Stimulated activated CD4-positive, alpha-beta T cell treated with anti-CD3 and anti-CD28 coated beads, Interleukin-4, amount 100 ng/mL, for 24 hours (primary cell): ENCODE data around the gene ZNF778.

Source experiments
- DNase-seq: peaks from one replicate; pipeline ENCODE4 v3.0.0-alpha.2; 2020

The ZNF778 gene

DNA sequence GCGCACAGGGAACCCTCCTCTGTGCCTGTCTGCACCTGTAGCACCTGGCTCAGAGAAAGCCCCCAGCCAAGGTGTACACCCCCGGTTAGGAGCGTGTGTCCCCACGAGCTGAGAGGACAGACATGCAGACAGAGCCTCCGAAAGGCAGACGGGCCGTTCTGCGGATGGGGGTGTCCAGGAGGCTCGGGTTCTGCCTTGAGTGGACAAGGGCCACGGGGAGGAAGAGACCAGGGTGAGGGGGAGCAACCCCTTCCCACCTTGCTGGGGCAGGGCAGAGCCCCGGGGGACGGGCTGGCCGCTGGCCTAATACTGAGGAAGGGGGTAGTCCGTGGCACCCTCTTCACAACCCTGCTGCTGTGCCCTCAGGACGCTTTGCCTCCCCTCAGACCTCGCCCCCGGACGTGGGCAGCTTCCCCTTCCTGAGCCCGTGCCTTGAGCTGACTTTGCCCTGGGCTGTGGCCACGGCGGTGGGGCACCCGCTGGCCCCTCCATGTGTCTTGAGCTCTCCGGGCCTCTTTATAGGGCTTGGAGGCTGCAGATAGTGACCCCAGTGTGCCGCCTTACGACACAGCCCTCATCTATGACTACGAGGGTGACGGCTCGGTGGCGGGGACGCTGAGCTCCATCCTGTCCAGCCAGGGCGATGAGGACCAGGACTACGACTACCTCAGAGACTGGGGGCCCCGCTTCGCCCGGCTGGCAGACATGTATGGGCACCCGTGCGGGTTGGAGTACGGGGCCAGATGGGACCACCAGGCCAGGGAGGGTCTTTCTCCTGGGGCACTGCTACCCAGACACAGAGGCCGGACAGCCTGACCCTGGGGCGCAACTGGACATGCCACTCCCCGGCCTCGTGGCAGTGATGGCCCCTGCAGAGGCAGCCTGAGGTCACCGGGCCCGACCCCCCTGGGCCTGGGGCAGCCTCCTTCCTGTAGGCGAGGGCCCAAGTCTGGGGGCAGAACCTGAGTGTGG, 22.9 kb upstream of the ZNF778 start:
- no peak for DNase-seq

DNA sequence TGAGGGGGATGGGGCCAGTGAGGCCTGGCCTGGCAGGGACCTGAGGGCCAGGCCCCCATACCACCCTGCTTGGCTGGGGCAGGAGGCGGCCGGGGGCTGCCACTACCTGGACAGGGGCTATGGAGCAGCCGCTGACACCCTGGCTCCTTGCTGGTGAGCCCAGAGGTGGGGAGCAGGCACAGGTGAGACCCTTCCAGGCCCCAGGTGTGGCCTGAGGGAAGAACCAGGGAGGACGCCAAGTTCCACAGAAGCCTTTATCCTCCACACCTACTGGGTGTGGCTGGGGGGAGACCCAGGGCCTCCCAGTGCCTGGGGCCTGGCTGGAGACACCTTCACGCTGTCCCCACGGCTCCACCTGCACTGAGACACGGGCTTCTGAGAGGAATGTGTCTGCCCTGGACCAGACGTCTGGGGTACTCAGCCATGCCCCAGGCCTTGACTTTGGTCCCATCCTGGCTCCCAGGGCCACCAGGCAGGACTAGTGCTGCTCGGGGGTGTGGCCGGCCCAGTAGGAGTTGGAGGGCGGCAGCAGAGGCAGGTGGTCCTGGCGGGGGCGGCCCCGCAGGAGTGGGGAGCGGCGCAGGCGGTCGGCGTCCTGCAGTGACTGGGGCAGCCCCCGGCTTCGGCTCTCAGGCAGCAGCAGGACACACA, 21.9 kb upstream of the ZNF778 start:
- no peak for DNase-seq

DNA sequence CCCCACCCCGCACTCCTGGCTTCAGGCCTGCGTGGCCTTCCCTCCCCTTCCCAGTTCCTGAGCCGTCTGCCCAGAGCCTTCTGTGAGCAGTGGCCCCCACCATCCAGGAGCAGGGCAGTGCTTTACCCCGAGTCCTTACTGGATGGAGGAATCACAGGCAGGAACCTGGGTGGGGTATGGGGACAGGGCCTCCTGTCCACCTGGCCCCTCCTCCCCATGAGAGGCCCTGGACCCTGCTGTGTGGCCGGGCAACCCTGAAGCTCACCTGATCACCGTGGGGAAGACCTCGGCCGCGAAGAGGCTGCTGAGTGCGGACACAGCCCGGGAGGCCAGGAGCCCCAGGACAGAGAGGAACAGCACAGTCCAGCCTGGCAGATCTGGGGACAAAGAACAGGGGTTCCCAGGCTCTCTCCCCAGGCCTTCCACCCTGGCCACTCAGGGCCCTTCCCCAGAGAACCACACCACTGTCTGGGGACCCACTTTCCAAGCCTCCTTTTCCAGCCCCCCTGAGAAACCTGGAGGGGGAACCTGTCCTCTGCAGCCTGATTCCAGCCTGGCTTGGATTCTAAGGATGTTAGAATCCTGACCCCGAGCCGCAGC, 20.4 kb upstream of the ZNF778 start:
- DNase-seq, result no peak

DNA sequence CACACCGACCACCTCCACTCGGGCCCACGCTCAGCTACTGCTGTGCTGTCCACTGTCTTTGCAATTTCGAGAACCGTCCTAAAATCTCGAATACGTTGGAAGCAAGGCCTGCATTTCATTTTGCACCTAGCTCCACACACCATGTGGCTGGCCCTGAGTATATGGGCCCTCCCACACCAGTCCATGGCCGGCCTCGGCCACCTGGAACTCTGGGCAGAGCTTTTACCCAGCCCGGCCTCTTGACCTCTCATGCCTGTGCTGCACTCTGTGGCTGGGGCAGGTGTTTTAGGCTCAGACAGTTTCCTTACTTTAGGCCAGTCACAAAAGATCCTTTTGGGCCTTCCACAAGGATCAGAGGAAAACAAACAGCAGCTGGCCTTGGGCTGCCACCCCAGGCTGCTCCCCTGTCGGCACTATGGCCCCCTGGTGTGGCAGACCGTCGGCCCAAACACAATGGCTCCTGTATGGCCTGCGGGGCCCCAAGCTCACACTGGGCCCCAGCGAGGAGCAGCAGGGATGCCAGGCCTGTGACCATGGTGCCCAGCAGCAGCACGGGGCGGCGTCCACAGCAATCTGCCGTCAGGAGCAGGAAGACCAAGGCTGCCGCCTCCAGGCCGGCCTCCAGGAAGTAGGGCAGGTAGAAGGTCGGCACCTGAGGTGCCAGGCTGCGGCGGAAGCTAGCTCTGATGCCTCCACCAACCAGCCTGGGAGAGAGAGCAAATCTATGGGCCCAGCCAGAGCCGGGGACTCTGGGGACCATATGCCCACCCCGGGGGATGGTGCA, 19.7 kb upstream of the ZNF778 start:
- no peak for DNase-seq

DNA sequence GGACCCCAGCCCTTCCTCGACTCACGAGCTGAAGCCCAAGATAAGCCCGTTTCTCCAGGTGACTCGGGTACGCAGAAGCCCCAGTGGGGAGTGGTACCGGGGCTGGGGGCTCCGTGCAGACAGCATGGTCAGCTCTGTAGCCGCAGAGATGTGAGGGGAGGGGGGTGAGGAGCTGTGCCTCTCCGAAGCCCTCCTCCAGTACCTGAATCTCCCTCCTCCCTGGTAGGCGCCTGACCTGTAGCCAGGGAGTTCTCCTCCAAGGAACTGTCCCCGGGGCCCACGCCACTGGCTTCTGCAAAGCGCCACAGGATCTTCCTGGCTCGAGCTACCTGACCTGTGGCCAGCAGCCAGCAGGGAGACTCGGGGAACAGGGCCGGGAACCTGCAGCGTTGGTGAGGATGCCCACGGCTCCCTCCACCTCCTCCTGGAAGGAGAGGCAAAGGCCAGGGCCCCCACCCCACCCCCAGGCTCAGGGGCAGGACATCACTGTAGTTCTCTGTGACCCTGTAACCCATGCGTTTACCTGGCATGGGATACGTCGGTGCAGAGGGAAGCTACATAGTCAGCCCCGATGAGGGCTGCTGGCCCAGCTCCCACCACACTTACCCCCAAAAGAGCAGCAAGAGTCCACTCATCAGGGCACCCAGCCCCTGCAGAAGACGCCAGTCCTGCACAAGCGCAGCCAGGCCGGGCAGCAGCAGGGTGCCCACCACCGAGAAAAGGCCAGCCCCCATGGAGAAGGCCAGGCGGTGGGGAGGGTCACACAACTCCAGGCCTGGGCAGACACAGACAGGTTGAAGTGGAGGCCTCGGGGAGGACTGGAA, 18.9 kb upstream of the ZNF778 start:
- no peak for DNase-seq

DNA sequence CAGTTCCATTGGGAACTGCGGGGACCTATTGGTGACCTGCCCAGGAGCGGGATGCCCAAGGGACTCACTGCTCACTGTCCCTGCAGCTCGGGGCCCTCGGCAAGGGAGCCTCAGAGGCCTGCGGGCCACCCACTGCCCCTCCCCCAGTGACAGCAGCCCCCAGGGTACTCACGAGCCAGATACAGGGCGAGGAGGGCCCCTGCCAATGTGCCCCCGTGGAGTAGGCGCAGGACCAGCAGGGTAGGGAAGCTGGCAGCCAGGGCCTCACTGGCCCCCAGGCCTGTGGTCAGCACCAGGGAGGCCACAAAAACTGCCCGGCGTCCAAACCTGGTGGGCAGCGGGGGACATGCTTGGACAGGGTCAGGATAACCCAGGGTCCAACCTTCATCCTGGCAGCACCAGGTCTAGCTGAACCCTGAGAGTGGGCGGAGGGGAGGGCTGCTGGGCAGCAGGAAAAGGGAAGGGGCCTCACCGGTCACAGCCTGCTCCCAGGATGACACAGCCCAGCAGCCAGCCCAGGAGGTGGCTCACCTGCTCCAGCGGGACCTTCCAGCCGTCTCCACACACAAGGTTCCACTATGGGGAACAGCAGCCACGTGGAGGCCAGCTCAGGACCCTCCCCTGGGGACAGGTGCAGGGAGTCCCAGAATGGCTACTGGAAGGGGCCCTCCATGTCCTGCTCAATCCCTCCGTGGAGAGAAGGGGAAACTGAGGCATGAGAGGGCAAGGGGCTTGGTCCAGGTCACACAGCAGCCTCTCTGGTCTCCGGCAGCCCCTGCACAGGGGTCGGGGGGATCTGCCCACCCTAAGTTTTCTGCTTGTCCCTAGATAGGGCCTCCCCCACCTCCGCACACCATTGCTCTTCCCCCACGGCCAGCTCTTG, 18.0 kb upstream of the ZNF778 start:
- DNase-seq, result no peak

DNA sequence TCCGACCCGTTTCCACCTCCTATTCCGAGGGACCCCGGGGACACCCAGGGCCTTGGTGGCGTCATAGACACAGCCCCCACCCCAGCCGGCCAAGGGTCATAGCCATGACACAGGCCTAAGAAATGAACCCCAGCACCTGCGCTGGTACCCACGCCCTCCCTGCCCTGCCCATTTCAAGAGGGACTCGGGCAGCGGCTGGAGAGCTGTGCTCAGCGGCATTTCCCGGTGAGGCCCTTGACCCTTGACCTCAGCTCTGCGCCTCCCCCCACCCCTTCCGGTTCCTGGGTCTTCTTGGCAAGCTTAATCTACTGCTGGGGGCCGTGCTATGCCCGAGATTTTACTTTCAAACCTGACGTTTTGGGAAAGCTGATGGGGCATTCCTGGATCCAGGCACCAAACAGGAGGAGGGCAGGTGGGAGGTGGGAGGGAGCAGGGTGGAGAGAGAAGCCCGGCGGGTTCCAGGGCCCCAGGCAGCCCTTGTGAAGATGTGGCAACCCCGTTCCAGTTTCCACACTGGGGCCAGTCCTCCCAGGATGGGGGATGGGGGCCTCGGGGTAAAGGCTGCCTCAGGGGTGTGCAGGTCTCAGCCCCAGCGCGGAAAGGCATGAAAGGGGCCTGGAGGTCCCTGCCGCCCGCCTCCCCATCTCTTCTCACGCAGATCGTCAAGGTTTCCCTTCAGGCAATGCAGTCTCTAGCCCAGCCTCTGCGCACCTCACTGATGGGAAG, 17.2 kb upstream of the ZNF778 start, which contains the start of gene SLC22A31:
SLC22A31 (minus strand) TSS at position 414 of the 726 bp plus-strand sequence; CDS start at position 378, 36 bp downstream.
- DNase-seq, result peak; percentile 37

DNA sequence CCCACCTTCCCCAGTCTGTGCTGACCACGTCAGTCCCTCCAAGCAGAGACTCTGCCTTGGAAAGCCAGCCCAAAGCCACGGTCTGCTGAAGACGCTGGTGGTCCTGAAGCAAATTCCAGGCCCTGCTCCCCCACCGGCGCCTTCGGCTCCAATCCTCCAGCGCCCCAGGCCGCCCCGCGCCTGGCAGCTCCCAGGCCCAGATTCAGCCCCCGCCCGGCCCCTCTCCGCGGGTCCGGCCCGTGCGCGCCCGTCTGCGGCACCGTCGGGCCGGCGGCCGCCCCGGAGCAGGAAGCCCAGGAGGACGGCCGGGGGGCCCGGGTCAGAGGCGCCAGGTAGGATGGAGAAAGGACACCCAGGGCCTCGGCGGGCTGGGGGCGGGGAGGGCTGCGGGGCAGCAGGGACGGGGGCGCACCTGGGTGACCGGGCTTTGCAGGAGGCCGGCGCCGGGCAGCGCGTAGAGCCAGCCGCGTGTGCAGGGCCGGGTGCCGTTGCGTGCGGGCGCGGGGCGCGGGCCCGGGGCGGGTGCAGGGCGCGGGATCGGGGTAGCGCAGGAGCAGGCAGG, 16.6 kb upstream of the ZNF778 start:
- DNase-seq, result no peak

DNA sequence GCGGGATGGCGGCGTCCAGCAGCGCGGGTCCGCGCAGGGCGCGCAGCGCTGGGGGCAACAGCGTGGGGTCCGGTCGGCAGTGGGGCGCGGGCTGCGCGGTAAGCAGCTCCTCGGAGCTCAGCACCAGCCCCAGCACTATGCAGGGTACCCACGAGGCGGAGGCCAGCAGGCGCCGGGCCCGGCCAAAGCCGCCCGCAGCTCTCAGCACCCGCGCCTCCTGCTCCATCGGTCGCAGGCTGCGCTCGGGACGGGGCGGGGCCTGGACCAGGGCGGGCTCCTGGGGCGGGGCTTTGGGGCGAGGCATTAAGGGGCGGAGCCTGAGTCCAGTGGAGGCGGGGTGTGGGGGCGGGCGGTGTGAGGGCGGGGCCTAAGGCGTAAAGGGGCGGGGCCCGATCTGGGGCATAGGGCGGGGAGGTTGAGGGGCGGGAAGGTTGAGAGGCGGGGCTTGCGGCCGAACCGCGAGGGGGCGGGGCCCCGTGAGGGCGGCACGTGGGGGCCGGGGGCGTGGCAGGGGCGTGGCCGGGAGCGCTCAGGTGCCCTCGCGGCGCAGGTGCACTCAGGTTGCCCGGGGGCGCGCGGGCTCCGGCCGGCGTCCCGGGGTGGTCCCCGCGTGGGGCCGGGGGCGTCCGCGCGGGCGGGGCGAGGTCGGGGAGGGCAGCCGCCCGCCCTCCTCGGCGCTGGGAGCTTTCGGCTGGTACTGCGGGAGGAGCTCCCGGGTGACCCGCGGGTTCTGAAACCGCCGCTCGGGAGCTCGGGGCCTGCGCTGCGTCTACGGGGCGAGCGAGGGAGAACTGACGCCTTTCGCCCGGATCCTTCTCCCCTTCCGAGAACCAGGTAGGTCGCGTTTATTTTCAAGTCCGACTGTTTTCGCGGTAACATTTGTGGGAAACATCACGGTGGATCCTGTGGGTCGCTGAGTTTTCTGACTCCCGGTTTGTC, 15.8 kb upstream of the ZNF778 start:
- peak; percentile 77 for DNase-seq

DNA sequence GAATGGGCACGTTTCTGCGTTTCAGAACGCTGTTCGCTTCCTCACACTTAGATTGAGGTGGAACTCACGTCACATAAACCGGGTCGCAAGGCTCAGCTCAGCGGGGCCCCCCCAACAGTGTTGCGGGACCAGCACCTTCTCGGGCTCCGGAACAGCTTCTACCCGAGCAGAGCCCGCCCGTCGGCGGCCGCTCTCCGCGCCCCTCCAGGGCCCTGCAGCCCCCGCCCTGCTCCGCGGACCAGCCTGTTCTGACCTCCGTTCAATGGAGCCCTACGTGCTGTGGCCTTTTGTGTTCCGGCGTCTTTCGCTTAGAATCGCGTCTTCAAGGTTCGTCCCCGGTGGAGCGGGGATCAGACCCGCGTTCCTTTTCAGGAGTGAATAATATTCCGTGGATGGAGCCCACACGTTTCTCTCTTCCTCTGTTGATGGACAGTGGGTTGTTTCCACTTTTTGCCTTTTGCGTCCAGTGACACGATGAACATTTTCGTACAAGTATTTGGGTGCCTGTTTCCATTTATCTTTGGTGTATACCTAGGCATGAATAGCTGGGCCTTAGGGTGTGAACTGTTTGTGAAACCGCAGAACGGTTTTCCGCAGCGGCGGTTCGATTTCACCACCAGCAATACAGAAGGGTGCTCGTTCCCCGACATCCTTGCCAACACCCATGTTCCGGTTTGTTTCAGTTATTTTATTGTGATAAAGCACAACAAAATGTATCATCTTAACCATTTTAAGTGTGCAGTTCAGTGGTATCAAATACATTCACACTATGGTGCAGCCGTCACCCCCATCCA, 14.9 kb upstream of the ZNF778 start:
- DNase-seq, result no peak

DNA sequence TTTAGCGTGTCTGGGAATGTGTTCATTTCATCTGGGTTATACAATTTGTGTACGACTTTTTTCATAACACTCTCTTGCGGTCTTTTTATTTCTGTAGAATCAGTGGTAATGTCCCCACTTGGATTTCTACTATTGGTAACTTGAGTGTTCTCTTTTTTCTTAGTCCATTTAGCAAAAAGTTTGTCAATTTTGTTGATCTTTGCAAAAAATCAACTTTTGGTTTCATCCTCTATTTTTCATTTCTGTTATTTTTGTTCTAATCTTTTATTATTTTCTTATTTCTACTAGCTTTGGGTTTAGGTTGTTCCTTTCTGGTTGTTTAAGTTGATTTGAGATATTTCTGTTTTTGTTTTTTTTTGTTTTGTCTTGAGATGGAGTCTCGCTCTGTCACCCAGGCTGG, 9.5 kb upstream of the ZNF778 start:
- DNase-seq, result no peak

DNA sequence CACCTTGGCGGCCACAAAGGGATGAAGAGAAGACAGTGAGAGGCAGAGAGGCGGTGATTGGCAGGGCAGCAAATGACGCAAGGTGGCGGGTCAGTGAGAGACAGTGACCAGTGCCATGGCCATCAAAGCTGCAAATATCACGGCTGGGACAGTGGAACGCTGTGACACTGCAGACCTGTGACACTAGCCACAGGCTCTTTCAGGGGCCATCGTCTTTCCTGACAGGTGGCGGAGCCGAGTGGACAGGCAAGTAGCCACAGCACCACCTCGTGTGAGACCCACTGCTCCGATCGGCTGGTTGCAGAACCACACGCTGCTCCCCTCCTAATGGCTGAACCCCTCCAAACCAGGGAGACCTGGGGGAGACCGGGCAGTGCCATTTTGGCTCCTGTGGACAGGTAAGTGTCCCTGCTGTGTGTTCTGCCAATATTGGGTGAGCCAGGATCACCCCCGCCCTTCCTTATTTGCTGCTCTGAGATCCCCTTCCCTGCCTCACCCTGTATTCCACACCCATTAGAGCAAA, 7.9 kb upstream of the ZNF778 start:
- DNase-seq, result no peak

DNA sequence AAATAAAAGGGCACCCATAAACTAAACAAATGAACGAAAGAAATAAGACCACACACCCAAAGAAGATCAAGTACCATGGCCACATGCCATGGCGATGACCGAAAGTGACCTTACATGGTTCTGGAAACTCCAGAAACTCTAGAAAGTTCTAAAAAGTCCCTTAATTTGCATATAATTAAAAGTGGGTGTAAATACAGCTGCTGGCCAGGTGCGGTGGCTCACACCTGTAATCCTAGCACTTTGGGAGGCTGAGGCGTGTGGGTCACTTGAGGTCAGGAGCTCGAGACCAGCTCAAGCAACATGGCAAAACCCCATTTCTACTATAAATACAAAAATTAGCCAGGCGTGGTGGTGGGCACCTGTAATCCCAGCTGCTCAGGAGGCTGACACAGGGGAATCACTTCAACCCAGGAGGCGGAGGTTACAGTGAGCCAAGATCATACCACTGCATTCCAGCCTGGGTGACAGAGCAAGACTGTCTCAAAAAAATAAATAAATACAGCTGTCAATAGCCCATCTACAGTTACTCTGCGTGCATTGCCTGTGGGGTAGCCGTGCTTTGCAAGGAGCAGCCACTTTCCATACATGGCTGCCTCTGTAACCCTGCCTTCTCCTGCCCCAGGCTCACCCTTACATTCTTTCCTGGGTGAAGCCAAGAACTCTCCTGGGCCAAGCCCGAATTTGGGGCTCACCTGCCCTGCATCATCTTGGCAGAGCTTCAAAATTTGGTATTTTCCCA, 7.2 kb upstream of the ZNF778 start:
- no peak for DNase-seq

DNA sequence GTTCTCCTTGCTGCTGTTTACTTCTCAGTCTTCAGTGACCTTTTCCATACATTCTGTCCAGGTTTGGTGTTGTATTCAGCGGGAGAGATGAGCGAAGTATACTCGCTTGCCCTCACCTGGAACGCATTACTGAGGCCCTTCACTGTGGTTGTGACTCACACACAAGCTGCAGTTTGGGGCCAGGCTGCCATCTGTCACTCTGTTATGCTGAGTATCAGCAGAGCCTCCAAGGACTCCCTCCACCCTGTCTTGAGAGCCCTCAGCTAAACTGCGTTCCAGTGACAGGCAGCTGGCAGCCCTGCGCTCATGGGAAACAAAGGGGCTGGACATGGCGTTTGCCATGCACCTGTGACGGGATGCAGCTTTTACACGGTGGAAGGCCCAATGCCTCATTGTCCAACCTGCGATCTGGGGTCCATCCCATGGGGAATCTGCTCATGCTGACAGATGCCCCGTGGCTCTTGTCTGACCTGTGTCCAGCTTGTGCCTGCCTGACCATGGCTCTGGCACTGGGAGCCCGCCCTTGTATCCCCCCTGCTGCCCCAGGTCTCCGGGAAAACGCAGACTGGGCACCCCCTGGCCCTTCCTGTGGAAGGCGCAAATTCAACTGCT, 6.5 kb upstream of the ZNF778 start:
- DNase-seq, result no peak

DNA sequence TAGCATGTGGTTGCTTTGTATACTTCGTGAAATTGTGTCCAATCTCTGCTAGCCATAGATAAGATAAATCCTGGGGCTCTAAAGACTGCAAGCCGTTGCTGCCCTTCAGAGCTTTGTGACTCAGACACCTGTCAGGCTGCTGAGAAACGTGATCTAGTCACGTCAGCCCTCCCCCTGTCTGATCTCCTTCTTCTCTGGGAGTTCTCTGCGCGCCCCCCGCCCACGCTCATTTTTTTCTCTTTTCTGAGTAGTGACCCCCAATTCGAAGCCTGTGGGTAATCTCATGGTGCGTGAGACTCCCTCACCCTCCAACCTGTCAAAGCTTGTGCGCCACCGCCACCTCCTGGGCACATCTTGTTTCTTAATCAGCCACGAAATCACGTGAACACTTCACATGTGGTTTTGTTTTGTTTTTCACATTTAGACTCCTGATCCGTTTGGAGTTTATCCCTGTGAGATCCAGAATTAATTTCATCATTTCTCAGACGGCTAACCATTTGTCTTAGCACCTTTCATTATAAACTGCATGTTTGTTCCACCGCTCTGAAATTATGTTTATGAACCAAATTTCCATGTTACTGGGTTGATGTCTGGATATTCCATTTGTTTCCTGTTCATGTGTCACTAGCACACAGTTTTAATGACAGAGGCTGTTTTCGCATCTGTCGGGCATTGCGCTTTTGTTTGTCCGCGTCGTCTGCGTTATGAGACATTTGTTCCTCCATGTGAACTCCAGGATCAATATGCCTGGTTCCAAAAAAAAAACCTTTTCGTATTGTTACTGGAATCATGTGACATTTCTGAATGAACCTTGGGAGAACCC, 977 bp upstream of the ZNF778 start:
- DNase-seq, result peak; percentile 84

DNA sequence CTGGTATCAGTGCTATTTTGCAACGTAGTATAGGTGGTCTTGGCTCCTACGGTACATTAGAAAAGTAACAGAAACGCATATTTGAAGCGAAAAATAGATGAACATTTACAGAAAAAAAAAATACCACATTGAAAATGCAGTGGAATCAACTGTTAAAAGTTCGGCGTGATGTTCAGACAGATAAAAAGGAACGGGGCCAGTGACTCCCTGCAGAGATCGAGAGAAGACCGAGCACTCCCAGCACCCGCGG, 440 bp upstream of the ZNF778 start:
- no peak for DNase-seq
